ENCODE results near the gene FBXL19.

Gene FBXL19

GRCh38 chr16:30982548-30983288, 59.3 kb downstream of the FBXL19 start:
- no peak for DNase-seq
- Histone ChIP-seq H3K27ac (no peak overlapping the region), H3K9me3 (ENCODE audit: severe bottlenecking) (no peaks in the 10 kb centered on the region), H3K36me3 (peaks cover 64% of the 10 kb centered on the region), H3K27me3 (ENCODE audit: insufficient read depth, low read depth, severe bottlenecking) (no peaks in the 10 kb centered on the region), H3K4me3 (ENCODE audit: low read depth, low read length) (no peak overlapping the region)
- TF ChIP-seq CTCF (IDR thresholded peaks at IDR 0.05; ENCODE audit: low read depth, low read length): no peak

GRCh38 chr16:30983289-30983889, 60.0 kb downstream of the FBXL19 start:
- TF ChIP-seq CTCF (IDR thresholded peaks at IDR 0.05; ENCODE audit: low read depth, low read length): no peak
- H3K27ac ChIP-seq: no peak overlapping the region
- no peak for DNase-seq
- H3K27me3 ChIP-seq (ENCODE audit: insufficient read depth, low read depth, severe bottlenecking): no peaks in the 10 kb centered on the region
- peaks cover 61% of the 10 kb centered on the region for H3K36me3 ChIP-seq
- H3K9me3 ChIP-seq (ENCODE audit: severe bottlenecking): no peaks in the 10 kb centered on the region
- no peak overlapping the region for H3K4me3 ChIP-seq (ENCODE audit: low read depth, low read length)

GRCh38 chr16:30983898-30984610, 60.7 kb downstream of the FBXL19 start:
- H3K4me3 ChIP-seq (ENCODE audit: low read depth, low read length): no peak overlapping the region
- H3K9me3 ChIP-seq (ENCODE audit: severe bottlenecking): no peaks in the 10 kb centered on the region
- no peak for TF ChIP-seq CTCF (IDR thresholded peaks at IDR 0.05; ENCODE audit: low read depth, low read length)
- H3K27ac ChIP-seq: no peak overlapping the region
- no peak for DNase-seq
- no peaks in the 10 kb centered on the region for H3K27me3 ChIP-seq (ENCODE audit: insufficient read depth, low read depth, severe bottlenecking)
- peaks cover 57% of the 10 kb centered on the region for H3K36me3 ChIP-seq

GRCh38 chr16:30984669-30985400, 61.5 kb downstream of the FBXL19 start, which contains the start of gene HSD3B7:
TSS of gene HSD3B7 (plus strand) at chr16:30985207. CDS start at chr16:30985659, 452 bp downstream.
- Histone ChIP-seq H3K36me3 (peaks cover 52% of the 10 kb centered on the region), H3K4me3 (ENCODE audit: low read depth, low read length) (peak within 1 kb of the TSS; percentile 30), H3K9me3 (ENCODE audit: severe bottlenecking) (no peaks in the 10 kb centered on the region), H3K27me3 (ENCODE audit: insufficient read depth, low read depth, severe bottlenecking) (no peaks in the 10 kb centered on the region), H3K27ac (peak within 1 kb of the TSS; percentile 83)
- DNase-seq: peak; percentile 90
- peak; percentile 91 for TF ChIP-seq CTCF (IDR thresholded peaks at IDR 0.05; ENCODE audit: low read depth, low read length)

- Histone ChIP-seq H3K27ac (peak overlapping the region; percentile 83), H3K36me3 (peaks cover 45% of the 10 kb centered on the region), H3K27me3 (ENCODE audit: insufficient read depth, low read depth, severe bottlenecking) (no peaks in the 10 kb centered on the region), H3K9me3 (ENCODE audit: severe bottlenecking) (no peaks in the 10 kb centered on the region), H3K4me3 (ENCODE audit: low read depth, low read length) (peak overlapping the region; percentile 30)
- peak; percentile 72 for TF ChIP-seq CTCF (IDR thresholded peaks at IDR 0.05; ENCODE audit: low read depth, low read length)
- peak; percentile 90 for DNase-seq
Measured at GRCh38 chr16:30985401-30986128, 62.2 kb downstream of the FBXL19 start.

Data from WERI-Rb-1 (cell line).